NT2/D1 (cell line): ENCODE measurements around the gene RELL1.

ENCODE experiments used
- SUZ12 ChIP-seq: IDR thresholded peaks from 2 replicates; pipeline ENCODE4 v1.6.1; 2011; ENCODE audit not compliant: insufficient read length, insufficient read depth; ENCODE audit errors: extremely low read depth
- YY1 ChIP-seq: IDR thresholded peaks from 2 replicates; pipeline ENCODE4 v1.6.1; 2011; ENCODE audit not compliant: insufficient read length, insufficient read depth
- ZNF274 ChIP-seq: IDR thresholded peaks from 2 replicates; pipeline ENCODE4 v1.6.1; 2011; ENCODE audit warnings: mild to moderate bottlenecking, low read depth, low read length

- no peak for TF ChIP-seq ZNF274
- TF ChIP-seq SUZ12: no peak
- no peak for TF ChIP-seq YY1
Observed at GRCh38 chr4:37634180-37634579, 52.0 kb downstream of the RELL1 start.
